DOHH2 (cell line): ENCODE measurements around the gene MAPK6.

Experiments used
- CTCF ChIP-seq: fragments of 200-600 bp; sonication (generic); IDR thresholded peaks from one replicate; pipeline ENCODE4 v1.5.1; 2014; ENCODE audit warnings: antibody characterized with exemption, mild to moderate bottlenecking, low read depth, low read length; ENCODE audit not compliant: poor library complexity, severe bottlenecking
- EZH2phosphoT487 ChIP-seq: fragments of 200-600 bp; sonication (generic); IDR thresholded peaks from 2 replicates; pipeline ENCODE4 v1.6.1; 2017; ENCODE audit warnings: borderline replicate concordance, mild to moderate bottlenecking, antibody characterized with exemption, low read length, moderate library complexity, mixed read lengths

GRCh38 chr15:52090193-52090592 lies 71.2 kb downstream of the MAPK6 start:
- TF ChIP-seq CTCF: no peak
- no peak for TF ChIP-seq EZH2phosphoT487
